ENCODE data around the gene C2CD4A.

C2CD4A gene

DNA sequence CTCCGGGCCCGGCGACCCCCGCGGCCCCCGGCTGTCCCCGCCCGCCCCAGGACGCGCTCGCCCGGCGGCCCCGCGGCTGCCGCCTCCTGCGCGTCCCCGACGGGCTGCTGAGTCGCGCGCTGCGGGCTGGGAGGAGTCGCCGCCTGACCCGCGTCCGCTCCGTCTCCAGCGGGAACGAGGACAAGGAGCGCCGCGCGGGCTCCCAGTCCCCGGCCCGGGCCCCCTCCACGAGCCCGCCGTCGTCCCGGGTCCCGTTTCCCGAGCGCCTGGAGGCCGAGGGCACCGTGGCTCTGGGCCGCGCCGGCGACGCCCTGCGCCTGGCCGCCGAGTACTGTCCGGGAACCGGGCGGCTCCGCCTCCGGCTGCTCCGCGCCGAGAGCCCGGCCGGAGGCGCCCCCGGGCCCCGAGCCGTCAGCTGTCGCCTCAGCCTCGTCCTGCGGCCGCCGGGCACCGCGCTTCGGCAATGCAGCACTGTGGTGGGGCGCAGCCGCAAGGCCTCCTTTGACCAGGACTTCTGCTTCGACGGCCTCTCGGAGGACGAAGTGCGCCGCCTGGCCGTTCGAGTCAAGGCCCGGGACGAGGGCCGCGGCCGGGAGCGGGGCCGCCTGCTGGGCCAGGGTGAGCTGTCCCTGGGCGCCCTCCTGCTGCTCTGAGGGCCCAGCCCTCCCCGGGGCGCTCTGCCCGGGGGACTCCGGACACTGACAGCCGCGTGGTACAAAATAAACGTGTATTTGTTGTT is 1.5 kb downstream of the C2CD4A start:
- H3K4me1 Mint-ChIP-seq (ENCODE audit: low read depth in 2 of 2): peaks cover 15 to 18% of the 10 kb centered on the region in 2 donors
- H3K27me3 Mint-ChIP-seq: peaks cover 15 to 20% of the 10 kb centered on the region in 2 donors
- DNase-seq (no peak), ATAC-seq (replicated peaks) (peak; percentile 45)
- H3K4me3 Mint-ChIP-seq: peak overlapping the region; percentile 58 to 74
- no peaks in the 10 kb centered on the region for H3K9me3 Mint-ChIP-seq
- H3K27ac Mint-ChIP-seq: no peak overlapping the region
- peaks cover 5% of the 10 kb centered on the region for H3K36me3 Mint-ChIP-seq (ENCODE audit: insufficient read depth)

DNA sequence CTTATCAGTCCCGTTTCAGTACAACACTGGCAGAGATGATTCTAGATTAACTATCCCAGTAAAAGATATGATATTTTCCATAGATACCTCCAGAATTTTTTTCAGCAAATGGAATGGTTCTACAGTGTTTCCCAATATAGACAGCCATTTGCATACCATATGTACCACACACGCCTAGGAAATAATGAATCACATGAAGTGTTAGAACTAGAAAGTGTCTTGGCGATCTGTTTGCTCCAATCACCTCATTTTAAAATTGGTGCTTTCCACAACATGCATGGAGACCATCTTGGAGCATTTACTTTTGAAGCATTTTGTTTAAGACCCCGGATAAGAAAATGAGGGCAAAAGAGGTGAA is 2.0 kb downstream of the C2CD4A start:
- H3K27me3 Mint-ChIP-seq: peaks cover 16 to 20% of the 10 kb centered on the region in 2 donors
- H3K27ac Mint-ChIP-seq: no peak overlapping the region
- peaks cover 5% of the 10 kb centered on the region for H3K36me3 Mint-ChIP-seq (ENCODE audit: insufficient read depth)
- H3K4me1 Mint-ChIP-seq (ENCODE audit: low read depth in 2 of 2): peaks cover 15 to 18% of the 10 kb centered on the region in 2 donors
- peak overlapping the region; percentile 58 to 74 for H3K4me3 Mint-ChIP-seq
- H3K9me3 Mint-ChIP-seq: no peaks in the 10 kb centered on the region
- ATAC-seq (replicated peaks) (no peak), DNase-seq (no peak)

DNA sequence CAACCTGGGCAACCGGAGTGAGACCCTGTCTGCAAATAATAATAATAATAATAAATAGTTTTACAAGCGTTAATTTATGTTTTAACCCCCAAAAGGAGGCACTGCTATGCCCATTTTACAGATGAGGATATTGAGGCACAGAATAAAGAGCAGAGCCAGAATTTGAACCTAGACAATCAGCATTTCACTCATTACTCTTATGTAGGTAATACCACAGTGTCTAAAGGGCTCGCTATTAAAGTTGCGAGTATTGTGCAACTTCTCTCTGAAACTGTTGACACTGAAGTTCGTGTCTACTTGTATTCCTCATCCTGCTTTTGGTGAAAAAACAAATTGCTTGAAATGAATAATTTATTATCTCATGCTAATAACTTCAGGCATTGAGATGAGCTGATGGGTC is 2.8 kb downstream of the C2CD4A start:
- ATAC-seq (replicated peaks): no peak
- Mint-ChIP-seq H3K27me3 (peaks cover 20 to 21% of the 10 kb centered on the region in 2 donors), H3K9me3 (no peaks in the 10 kb centered on the region)

DNA sequence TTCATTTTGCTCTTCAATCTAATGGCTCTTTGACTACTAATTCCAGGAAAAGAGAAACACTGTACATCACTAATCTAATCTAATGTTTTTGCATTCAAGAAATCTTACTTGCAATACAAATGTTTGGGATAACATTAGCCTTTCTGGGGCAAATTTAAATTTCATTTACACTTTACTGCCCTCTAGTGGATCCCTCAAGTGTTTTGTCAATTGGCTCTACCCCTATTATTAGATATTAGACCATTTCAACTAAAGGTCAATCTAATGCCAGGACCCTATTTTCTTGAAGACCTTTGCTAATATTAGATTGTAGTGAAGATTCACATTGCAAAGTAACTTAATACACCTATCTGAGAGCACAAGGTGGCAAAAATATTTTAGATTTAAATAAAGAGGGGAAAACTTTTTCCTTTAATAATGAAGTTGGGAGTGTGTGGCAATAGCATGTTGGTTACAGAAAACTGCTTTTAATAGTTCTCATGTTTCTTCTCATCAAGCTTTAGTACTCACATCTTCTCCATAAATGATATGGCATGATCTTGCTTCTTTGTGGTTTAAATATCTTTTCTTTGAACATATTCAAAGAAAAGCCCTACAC is 5.0 kb downstream of the C2CD4A start:
- no peak for DNase-seq
- Mint-ChIP-seq H3K4me1 (ENCODE audit: low read depth in 2 of 2) (peaks cover 9 to 11% of the 10 kb centered on the region in 2 donors), H3K4me3 (no peak overlapping the region), H3K9me3 (no peaks in the 10 kb centered on the region), H3K27me3 (peaks cover 12 to 13% of the 10 kb centered on the region in 2 donors), H3K36me3 (ENCODE audit: insufficient read depth) (peaks cover 4% of the 10 kb centered on the region), H3K27ac (no peak overlapping the region)
- ATAC-seq (replicated peaks): no peak

More for the DNA sequence above, 2.8 kb downstream of the C2CD4A start:
- H3K27ac Mint-ChIP-seq: no peak overlapping the region
- DNase-seq: no peak
- H3K4me1 Mint-ChIP-seq (ENCODE audit: low read depth in 2 of 2): peaks cover 15 to 18% of the 10 kb centered on the region in 2 donors
- H3K36me3 Mint-ChIP-seq (ENCODE audit: insufficient read depth): peaks cover 5% of the 10 kb centered on the region
- H3K4me3 Mint-ChIP-seq: no peak overlapping the region

DNA sequence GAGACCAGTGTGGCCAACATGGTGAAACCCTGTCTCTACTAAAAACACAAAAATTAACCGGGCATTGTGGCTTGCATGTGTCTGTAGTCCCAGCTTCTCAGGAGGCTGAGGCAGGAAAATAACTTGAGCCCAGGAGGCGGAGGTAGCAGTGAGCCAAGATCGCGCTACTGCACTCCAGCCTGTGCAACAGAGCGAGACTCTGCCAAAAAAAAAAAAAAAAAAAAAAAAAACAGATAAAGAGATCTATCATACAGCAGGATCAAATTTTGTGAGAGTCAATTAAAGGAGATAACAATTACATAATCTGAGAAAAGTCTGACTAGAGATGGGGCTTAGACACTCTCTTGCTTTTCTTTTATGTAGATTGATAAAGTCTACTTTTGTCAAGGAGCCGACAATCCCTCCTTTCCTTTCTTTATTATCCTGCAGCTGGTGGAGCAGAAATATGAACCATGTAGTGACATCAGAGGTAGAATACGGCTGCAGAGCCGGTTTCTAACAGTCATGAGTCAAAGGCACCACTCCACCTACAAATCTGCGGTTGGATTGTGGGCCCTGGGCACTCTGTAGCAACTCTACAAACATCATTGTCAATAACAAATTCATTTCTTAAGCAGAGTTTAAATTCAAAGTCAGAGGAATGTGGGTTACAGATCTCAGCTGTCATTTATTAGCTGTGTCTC is 9.0 kb downstream of the C2CD4A start:
- Mint-ChIP-seq H3K4me3 (no peak overlapping the region), H3K27ac (no peak overlapping the region), H3K27me3 (peaks cover 6 to 11% of the 10 kb centered on the region in 2 donors), H3K9me3 (no peaks in the 10 kb centered on the region), H3K4me1 (ENCODE audit: low read depth in 2 of 2) (no peaks in the 10 kb centered on the region), H3K36me3 (ENCODE audit: insufficient read depth) (no peaks in the 10 kb centered on the region)
- DNase-seq: no peak
- no peak for ATAC-seq (replicated peaks)

DNA sequence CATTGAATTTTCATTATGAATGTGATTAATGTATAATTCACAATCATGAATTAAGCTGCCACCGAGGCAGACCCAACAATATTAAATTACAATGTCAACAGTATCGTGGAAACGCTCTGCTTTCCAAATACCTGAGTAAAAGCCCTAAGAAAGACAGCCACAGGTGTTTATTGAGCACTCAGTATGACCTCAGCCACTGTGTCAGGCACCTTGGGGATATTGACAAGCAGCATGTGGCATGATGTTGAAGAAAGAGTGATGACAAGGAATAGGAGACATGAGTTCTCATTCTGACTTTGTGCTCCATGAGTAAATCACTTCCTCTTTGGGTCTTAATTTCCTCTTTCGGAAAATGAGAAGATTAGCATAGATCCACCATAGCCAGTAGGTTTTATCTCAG is 12.8 kb downstream of the C2CD4A start:
- H3K9me3 Mint-ChIP-seq: peaks cover 0 to 7% of the 10 kb centered on the region in 2 donors
- DNase-seq (no peak), ATAC-seq (replicated peaks) (no peak)
- peaks cover 0 to 5% of the 10 kb centered on the region in 2 donors for H3K27me3 Mint-ChIP-seq
- no peaks in the 10 kb centered on the region for H3K4me1 Mint-ChIP-seq (ENCODE audit: low read depth in 2 of 2)
- no peak overlapping the region for H3K4me3 Mint-ChIP-seq
- no peak overlapping the region for H3K27ac Mint-ChIP-seq
- no peaks in the 10 kb centered on the region for H3K36me3 Mint-ChIP-seq (ENCODE audit: insufficient read depth)

DNA sequence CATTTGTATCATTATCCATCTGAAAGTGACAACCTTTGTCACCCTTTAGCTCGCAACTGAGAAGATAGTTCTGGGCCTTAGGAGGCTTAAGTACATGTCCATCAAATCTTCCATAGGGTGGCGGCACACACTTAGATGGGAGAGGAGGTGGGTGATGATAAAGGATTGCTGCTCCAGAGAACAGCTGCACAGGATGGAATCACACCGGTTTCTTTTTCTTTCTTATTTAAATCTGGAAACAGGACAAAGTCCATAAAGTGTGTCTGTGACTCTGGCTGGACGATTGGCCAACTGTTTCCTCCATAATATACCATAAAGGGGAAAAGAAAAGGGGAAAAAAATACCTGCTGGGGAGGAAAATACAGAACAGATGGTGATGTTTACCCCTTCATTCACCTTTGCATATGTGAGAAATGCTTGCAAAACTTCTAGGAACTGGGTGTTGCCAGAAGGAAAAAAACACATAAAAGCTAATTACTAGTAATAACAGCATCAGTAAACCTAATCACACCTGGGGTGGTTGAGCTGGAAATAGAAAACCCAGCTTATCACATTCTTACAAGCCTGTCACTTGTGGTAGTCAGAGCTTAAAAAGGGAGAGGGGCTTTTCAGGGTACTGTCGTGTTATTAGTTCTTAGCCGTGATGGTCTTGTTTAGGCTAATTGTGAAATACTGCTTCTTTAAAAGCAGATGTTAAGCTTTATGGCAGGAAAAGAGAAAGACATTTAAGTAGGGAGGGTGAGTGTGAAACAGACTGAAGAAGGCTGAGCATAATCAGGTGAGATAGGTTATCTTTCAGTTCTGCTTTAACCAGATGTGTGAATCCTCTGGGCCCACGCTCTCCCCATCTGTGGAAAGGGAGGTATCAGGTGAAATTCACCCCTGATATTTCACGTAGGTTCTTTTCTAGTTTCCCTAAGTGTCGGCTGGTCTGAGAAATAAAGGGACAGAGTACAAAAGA is 16.7 kb downstream of the C2CD4A start:
- Mint-ChIP-seq H3K4me1 (ENCODE audit: low read depth in 2 of 2) (peaks cover 0 to 3% of the 10 kb centered on the region in 2 donors), H3K9me3 (peaks cover 0 to 7% of the 10 kb centered on the region in 2 donors), H3K27ac (no peak overlapping the region), H3K4me3 (no peak overlapping the region), H3K27me3 (peaks cover 0 to 5% of the 10 kb centered on the region in 2 donors), H3K36me3 (ENCODE audit: insufficient read depth) (no peaks in the 10 kb centered on the region)
- ATAC-seq (replicated peaks) (no peak), DNase-seq (no peak)

DNA sequence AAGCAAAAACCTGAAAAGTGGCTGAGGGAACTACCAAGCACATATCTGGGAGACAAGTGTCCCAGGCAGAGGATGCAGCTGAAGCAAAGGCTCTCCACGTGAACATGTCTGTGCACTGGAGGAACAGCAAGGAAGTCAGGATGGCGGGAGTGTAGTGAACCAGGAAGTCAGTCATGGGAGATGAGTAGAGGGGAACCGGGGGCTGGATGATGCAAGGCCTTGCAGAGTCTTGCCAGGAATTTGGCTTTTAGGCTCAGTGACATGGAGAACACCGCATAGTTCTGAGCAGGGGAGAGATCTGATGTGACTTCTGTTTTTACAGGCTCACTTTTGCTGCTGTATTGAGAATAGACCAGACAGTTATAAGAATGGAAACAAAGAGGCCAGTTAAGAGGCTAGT is 19.0 kb downstream of the C2CD4A start:
- H3K4me1 Mint-ChIP-seq (ENCODE audit: low read depth in 2 of 2): peaks cover 0 to 3% of the 10 kb centered on the region in 2 donors
- peak overlapping the region in 1 of 2 donors; percentile 3 for H3K27ac Mint-ChIP-seq

DNA sequence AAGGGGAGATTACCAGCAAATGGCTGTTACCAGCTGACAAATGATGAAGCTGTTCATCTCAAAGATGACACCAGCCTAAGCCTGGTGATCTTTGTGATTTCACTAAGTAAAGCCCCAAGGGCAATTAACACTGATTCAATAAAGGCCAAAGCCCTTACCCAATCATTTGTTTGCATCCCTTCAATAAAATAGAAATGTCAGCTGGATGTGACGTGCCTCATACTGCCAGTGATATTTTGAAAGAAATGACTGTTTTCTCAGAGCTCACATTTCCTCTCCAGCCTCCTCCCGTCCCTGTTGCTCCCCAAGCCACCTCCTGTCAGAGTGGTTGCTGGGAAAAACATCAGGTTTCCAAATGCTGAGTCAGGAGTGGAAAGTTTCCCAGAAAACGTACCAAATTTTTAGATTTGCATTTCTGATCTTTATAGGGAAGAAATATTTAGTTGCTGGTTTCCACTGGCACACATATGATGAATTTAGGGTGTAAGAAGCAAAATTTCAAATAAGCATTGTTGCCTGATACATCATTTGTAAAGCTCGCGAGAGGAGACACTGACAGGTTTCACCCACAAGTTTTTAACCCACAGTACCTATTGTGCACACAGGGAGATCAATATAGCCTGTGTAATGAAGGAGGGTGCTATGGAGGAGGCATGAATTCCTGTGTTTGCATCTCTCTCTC is 21.0 kb downstream of the C2CD4A start:
- no peaks in the 10 kb centered on the region for H3K36me3 Mint-ChIP-seq (ENCODE audit: insufficient read depth)
- DNase-seq (no peak), ATAC-seq (replicated peaks) (no peak)
- H3K27ac Mint-ChIP-seq: no peak overlapping the region
- H3K9me3 Mint-ChIP-seq: peaks cover 0 to 7% of the 10 kb centered on the region in 2 donors
- H3K4me1 Mint-ChIP-seq (ENCODE audit: low read depth in 2 of 2): peaks cover 0 to 3% of the 10 kb centered on the region in 2 donors
- H3K4me3 Mint-ChIP-seq: no peak overlapping the region
- H3K27me3 Mint-ChIP-seq: peaks cover 11 to 12% of the 10 kb centered on the region in 2 donors

More for the DNA sequence above, 19.0 kb downstream of the C2CD4A start:
- Mint-ChIP-seq H3K4me3 (no peak overlapping the region), H3K9me3 (peaks cover 0 to 7% of the 10 kb centered on the region in 2 donors), H3K27me3 (peaks cover 11% of the 10 kb centered on the region in 2 donors), H3K36me3 (ENCODE audit: insufficient read depth) (no peaks in the 10 kb centered on the region)
- no peak for ATAC-seq (replicated peaks)
- no peak for DNase-seq

DNA sequence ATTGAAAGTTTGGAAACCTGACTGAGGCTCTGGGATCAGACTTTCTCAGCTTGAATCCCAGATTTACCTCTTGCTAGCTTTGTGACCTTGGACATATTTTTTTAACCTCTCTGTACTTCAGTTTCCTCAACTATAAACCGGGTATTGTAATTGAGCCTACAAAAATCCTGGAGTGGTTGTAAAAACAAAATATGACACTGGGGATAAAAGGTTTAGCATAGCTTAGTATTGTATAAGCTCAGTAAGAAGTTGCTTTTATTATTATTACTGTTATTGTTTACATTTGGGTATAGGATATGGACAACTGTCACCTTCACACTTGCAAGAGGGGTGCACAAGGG is 21.5 kb downstream of the C2CD4A start:
- Mint-ChIP-seq H3K36me3 (ENCODE audit: insufficient read depth) (no peaks in the 10 kb centered on the region), H3K4me3 (no peak overlapping the region), H3K4me1 (ENCODE audit: low read depth in 2 of 2) (peaks cover 0 to 3% of the 10 kb centered on the region in 2 donors), H3K27ac (no peak overlapping the region), H3K27me3 (peaks cover 11 to 12% of the 10 kb centered on the region in 2 donors), H3K9me3 (peaks cover 0 to 7% of the 10 kb centered on the region in 2 donors)
- no peak for DNase-seq
- ATAC-seq (replicated peaks): no peak

DNA sequence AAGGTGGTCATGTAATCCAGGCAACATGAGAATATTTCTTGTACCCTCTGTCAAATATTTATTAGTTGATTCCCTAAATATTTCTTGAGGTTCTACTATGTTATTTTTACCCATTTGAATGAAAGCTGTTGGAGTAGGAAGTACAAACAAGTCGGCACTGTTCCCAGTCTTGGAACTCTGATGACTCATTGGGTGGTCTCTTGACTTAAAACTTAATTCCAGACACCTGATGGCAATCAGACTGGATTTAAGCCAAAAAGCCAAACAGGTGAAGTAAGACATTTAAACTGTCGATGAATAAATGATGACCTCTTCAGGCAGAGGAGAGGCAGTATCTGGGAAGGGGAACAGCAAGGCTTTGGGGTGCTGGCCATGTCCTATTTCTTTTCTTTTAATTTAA is 22.8 kb downstream of the C2CD4A start:
- no peak overlapping the region for H3K4me3 Mint-ChIP-seq
- no peak for DNase-seq
- no peaks in the 10 kb centered on the region for H3K9me3 Mint-ChIP-seq
- H3K4me1 Mint-ChIP-seq (ENCODE audit: low read depth in 2 of 2): peaks cover 0 to 3% of the 10 kb centered on the region in 2 donors
- H3K36me3 Mint-ChIP-seq (ENCODE audit: insufficient read depth): no peaks in the 10 kb centered on the region
- H3K27ac Mint-ChIP-seq: no peak overlapping the region
- peaks cover 11 to 12% of the 10 kb centered on the region in 2 donors for H3K27me3 Mint-ChIP-seq
- no peak for ATAC-seq (replicated peaks)

DNA sequence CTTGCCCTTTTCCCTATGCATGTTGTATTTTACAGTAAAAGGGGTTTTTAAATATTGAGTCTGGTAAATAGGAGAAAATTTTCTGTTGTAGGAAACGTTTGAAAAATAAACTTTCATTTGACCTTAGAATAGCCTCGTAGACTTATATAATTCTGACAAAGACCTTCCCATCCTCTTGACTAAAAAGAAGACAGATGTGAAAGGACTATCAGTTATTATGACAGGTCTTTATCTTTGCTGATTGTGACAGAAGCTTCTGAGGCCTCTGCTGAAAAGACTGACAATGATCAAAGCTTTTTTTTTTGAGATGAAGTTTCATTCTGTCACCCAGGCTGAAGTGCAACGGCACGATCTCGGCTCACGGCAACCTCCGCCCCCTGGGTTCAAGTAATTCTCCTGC is 24.2 kb downstream of the C2CD4A start:
- H3K27me3 Mint-ChIP-seq: peaks cover 11 to 12% of the 10 kb centered on the region in 2 donors
- no peak overlapping the region for H3K4me3 Mint-ChIP-seq
- no peak overlapping the region for H3K27ac Mint-ChIP-seq
- H3K9me3 Mint-ChIP-seq: no peaks in the 10 kb centered on the region
- no peak for ATAC-seq (replicated peaks)
- no peaks in the 10 kb centered on the region for H3K4me1 Mint-ChIP-seq (ENCODE audit: low read depth in 2 of 2)
- no peaks in the 10 kb centered on the region for H3K36me3 Mint-ChIP-seq (ENCODE audit: insufficient read depth)
- DNase-seq: no peak

All from effector memory CD8-positive, alpha-beta T cell (primary cell).